T-helper 2 cell treated with Interferon-gamma antibody and Interleukin-4, amounts not matched to agents 5 μg/mL and 100 μg/mL, for 36 hours (primary cell): ENCODE measurements around the gene DIDO1.
"Not testable (repeated sequence)": the region's sequence is repeated elsewhere in the genome, so short reads cannot be mapped to it uniquely, and the experiment has no call there.

Experiments used
- DNase-seq: peaks from one replicate; pipeline ENCODE4 v3.0.0; 2021; ENCODE audit warnings: low spot score
- H3K27ac Mint-ChIP-seq: one replicate; pipeline ENCODE4 v1.8.0; 2021; ENCODE audit warnings: mild to moderate bottlenecking, mixed read lengths
- H3K27me3 Mint-ChIP-seq: one replicate; pipeline ENCODE4 v1.8.0; 2021; ENCODE audit warnings: low read depth, mixed read lengths
- H3K36me3 Mint-ChIP-seq: one replicate; pipeline ENCODE4 v1.8.0; 2021; ENCODE audit warnings: low read depth, mixed read lengths
- H3K4me1 Mint-ChIP-seq: one replicate; pipeline ENCODE4 v1.8.0; 2021; ENCODE audit warnings: low read depth, mixed read lengths
- H3K4me3 Mint-ChIP-seq: one replicate; pipeline ENCODE4 v1.8.0; 2022; ENCODE audit warnings: mild to moderate bottlenecking, moderate library complexity, mixed read lengths
- H3K9me3 Mint-ChIP-seq: one replicate; pipeline ENCODE4 v1.8.0; 2021; ENCODE audit warnings: mixed read lengths

DIDO1 gene

GRCh38 chr20:62935204-62935967, 9.1 kb upstream of the DIDO1 start:
- Mint-ChIP-seq H3K4me1 (peaks cover 22% of the 10 kb centered on the region), H3K27ac (no peak overlapping the region), H3K27me3 (no peaks in the 10 kb centered on the region), H3K9me3 (no peaks in the 10 kb centered on the region), H3K36me3 (peaks cover 16% of the 10 kb centered on the region), H3K4me3 (no peak overlapping the region)
- no peak for DNase-seq

GRCh38 chr20:62933966-62934365, 7.7 kb upstream of the DIDO1 start:
- Mint-ChIP-seq H3K4me1 (peaks cover 24% of the 10 kb centered on the region), H3K9me3 (no peaks in the 10 kb centered on the region), H3K27ac (no peak overlapping the region), H3K27me3 (no peaks in the 10 kb centered on the region), H3K4me3 (no peak overlapping the region), H3K36me3 (peaks cover 12% of the 10 kb centered on the region)
- no peak for DNase-seq

- Mint-ChIP-seq H3K27me3 (no peaks in the 10 kb centered on the region), H3K9me3 (no peaks in the 10 kb centered on the region), H3K4me1 (peaks cover 40% of the 10 kb centered on the region), H3K36me3 (peaks cover 15% of the 10 kb centered on the region), H3K4me3 (no peak overlapping the region), H3K27ac (no peak overlapping the region)
- DNase-seq = no peak
Measured at GRCh38 chr20:62931464-62931863, 5.2 kb upstream of the DIDO1 start.

GRCh38 chr20:62929051-62929538, 2.8 kb upstream of the DIDO1 start:
- H3K4me1 Mint-ChIP-seq = peaks cover 47% of the 10 kb centered on the region
- H3K27ac Mint-ChIP-seq = peak overlapping the region; percentile 75
- no peaks in the 10 kb centered on the region for H3K27me3 Mint-ChIP-seq
- H3K4me3 Mint-ChIP-seq = peak overlapping the region; percentile 94
- peaks cover 25% of the 10 kb centered on the region for H3K36me3 Mint-ChIP-seq
- no peaks in the 10 kb centered on the region for H3K9me3 Mint-ChIP-seq
- DNase-seq = peak; percentile 52

GRCh38 chr20:62928246-62928939, 2.1 kb upstream of the DIDO1 start:
- H3K36me3 Mint-ChIP-seq = peaks cover 27% of the 10 kb centered on the region
- peaks cover 52% of the 10 kb centered on the region for H3K4me1 Mint-ChIP-seq
- DNase-seq = no peak
- H3K9me3 Mint-ChIP-seq = no peaks in the 10 kb centered on the region
- peak overlapping the region; percentile 75 for H3K27ac Mint-ChIP-seq
- no peaks in the 10 kb centered on the region for H3K27me3 Mint-ChIP-seq
- peak overlapping the region; percentile 94 for H3K4me3 Mint-ChIP-seq

GRCh38 chr20:62927128-62927705, 912 bp upstream of the DIDO1 start:
- no peak for DNase-seq
- Mint-ChIP-seq H3K4me3 (peak overlapping the region; percentile 94), H3K4me1 (peaks cover 53% of the 10 kb centered on the region), H3K27me3 (no peaks in the 10 kb centered on the region), H3K36me3 (peaks cover 27% of the 10 kb centered on the region), H3K27ac (peak overlapping the region; percentile 90), H3K9me3 (no peaks in the 10 kb centered on the region)

- Mint-ChIP-seq H3K27me3 (no peaks in the 10 kb centered on the region), H3K9me3 (no peaks in the 10 kb centered on the region), H3K27ac (peak overlapping the region; percentile 87), H3K36me3 (peaks cover 28% of the 10 kb centered on the region), H3K4me3 (peak overlapping the region; percentile 90), H3K4me1 (peaks cover 54% of the 10 kb centered on the region)
- DNase-seq = no peak
Measured at GRCh38 chr20:62925420-62926228, 681 bp downstream of the DIDO1 start.

- no peak for DNase-seq
- Mint-ChIP-seq H3K4me3 (peak overlapping the region; percentile 90), H3K4me1 (peaks cover 54% of the 10 kb centered on the region), H3K9me3 (no peaks in the 10 kb centered on the region), H3K36me3 (peaks cover 28% of the 10 kb centered on the region), H3K27me3 (no peaks in the 10 kb centered on the region), H3K27ac (peak overlapping the region; percentile 87)
Measured at GRCh38 chr20:62925076-62925419, 1.3 kb downstream of the DIDO1 start.

GRCh38 chr20:62924442-62925075, 1.7 kb downstream of the DIDO1 start:
- peak overlapping the region; percentile 90 for H3K4me3 Mint-ChIP-seq
- no peak for DNase-seq
- H3K27ac Mint-ChIP-seq = peak overlapping the region; percentile 87
- peaks cover 28% of the 10 kb centered on the region for H3K36me3 Mint-ChIP-seq
- peaks cover 55% of the 10 kb centered on the region for H3K4me1 Mint-ChIP-seq
- H3K27me3 Mint-ChIP-seq = no peaks in the 10 kb centered on the region
- H3K9me3 Mint-ChIP-seq = no peaks in the 10 kb centered on the region

- Mint-ChIP-seq H3K36me3 (peaks cover 28% of the 10 kb centered on the region), H3K27me3 (no peaks in the 10 kb centered on the region), H3K4me3 (peak overlapping the region; percentile 90), H3K27ac (peak overlapping the region; percentile 87), H3K9me3 (no peaks in the 10 kb centered on the region), H3K4me1 (peaks cover 62% of the 10 kb centered on the region)
- DNase-seq = no peak
Measured at GRCh38 chr20:62923669-62924441, 2.5 kb downstream of the DIDO1 start.

GRCh38 chr20:62923059-62923668, 3.1 kb downstream of the DIDO1 start:
- not testable (repeated sequence) for H3K9me3 Mint-ChIP-seq, DNase-seq, H3K27me3 Mint-ChIP-seq
- Mint-ChIP-seq H3K4me3 (peak overlapping the region; percentile 81), H3K4me1 (peaks cover 63% of the 10 kb centered on the region), H3K27ac (peak overlapping the region; percentile 94), H3K36me3 (peaks cover 26% of the 10 kb centered on the region)

GRCh38 chr20:62922451-62922921, 3.8 kb downstream of the DIDO1 start:
- Mint-ChIP-seq H3K4me3 (peak overlapping the region; percentile 81), H3K27ac (peak overlapping the region; percentile 94), H3K9me3 (no peaks in the 10 kb centered on the region), H3K4me1 (peaks cover 64% of the 10 kb centered on the region), H3K27me3 (no peaks in the 10 kb centered on the region), H3K36me3 (peaks cover 29% of the 10 kb centered on the region)
- DNase-seq = no peak
